Measurements from ENCODE around the gene SNX17.

DNA sequence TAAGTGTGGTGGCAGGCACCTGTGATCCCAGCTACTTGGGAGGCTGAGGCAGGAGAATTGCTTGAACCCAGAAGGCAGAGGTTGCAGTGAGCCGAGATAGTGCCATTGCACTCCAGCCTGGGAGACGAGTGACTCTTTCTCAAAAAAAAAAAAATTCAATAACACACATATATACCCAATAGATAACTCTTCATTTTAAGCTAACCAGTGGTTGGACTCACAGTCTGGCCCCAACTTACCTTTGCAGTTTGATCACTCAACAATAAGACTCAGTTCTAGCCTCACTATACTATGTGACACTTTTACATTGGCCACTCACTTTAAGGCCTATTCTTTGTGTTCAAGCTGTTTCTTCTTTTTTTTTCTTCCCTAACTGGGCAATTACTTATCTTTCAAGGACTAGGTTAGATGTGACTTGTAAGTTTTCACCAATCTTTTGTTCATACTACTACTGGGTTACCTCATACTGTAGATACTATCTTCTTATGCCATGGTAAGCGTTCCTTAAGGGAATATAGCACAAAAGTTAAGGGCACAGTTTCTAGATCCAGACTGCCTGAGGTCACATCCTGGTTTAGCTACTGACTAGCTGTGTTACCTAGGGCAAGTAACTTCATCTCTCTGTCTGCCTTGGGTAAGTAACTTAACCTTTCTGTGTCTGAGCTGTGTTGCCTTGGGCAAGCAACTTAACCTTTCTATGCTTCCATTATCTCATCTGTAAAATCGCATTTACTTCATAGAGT lies 7.6 kb upstream of the SNX17 start:
- no peak for TF ChIP-seq EZH2 (IDR thresholded peaks at IDR 0.05; ENCODE audit: low read depth)
- TF ChIP-seq, protein P1, sequence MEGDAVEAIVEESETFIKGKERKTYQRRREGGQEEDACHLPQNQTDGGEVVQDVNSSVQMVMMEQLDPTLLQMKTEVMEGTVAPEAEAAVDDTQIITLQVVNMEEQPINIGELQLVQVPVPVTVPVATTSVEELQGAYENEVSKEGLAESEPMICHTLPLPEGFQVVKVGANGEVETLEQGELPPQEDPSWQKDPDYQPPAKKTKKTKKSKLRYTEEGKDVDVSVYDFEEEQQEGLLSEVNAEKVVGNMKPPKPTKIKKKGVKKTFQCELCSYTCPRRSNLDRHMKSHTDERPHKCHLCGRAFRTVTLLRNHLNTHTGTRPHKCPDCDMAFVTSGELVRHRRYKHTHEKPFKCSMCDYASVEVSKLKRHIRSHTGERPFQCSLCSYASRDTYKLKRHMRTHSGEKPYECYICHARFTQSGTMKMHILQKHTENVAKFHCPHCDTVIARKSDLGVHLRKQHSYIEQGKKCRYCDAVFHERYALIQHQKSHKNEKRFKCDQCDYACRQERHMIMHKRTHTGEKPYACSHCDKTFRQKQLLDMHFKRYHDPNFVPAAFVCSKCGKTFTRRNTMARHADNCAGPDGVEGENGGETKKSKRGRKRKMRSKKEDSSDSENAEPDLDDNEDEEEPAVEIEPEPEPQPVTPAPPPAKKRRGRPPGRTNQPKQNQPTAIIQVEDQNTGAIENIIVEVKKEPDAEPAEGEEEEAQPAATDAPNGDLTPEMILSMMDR (conservative IDR thresholded peaks at IDR 0.05), result no peak
